NCI-H524 (cell line): Measurements from ENCODE around the gene ADAP1.
"Not testable (repeated sequence)": the region's sequence is repeated elsewhere in the genome, so short reads cannot be mapped to it uniquely, and the experiment has no call there.

ENCODE experiments used
- DNase-seq, 2 experiments: peaks; one replicate each; lab custom pipeline; 2025; lab: John Stamatoyannopoulos, UW

The ADAP1 gene

GRCh38 chr7:938546-939185 is 15.8 kb downstream of the ADAP1 start:
- DNase-seq = no peak

GRCh38 chr7:937856-938484 is 16.5 kb downstream of the ADAP1 start:
- no peak for DNase-seq

GRCh38 chr7:936386-937054 is 18.0 kb downstream of the ADAP1 start:
- no peak for DNase-seq

- DNase-seq = no peak
These were observed 18.6 kb downstream of the ADAP1 start for GRCh38 chr7:935874-936385.

GRCh38 chr7:935164-935873 is 19.2 kb downstream of the ADAP1 start:
- DNase-seq = no peak

GRCh38 chr7:934469-935163 is 19.9 kb downstream of the ADAP1 start:
- DNase-seq = no peak

- no peak for DNase-seq
These were observed 21.9 kb downstream of the ADAP1 start for GRCh38 chr7:932651-932975.

- DNase-seq = no peak
These were observed 22.4 kb downstream of the ADAP1 start for GRCh38 chr7:931871-932650.

- no peak for DNase-seq
These were observed 23.3 kb downstream of the ADAP1 start for GRCh38 chr7:930975-931758.

GRCh38 chr7:929311-929711 is 25.2 kb downstream of the ADAP1 start:
- DNase-seq = no peak

GRCh38 chr7:927031-927671 is 27.3 kb downstream of the ADAP1 start:
- no peak for DNase-seq

- DNase-seq = no peak
These were observed 28.1 kb downstream of the ADAP1 start for GRCh38 chr7:926061-927030.

- no peak for DNase-seq
These were observed 28.9 kb downstream of the ADAP1 start for GRCh38 chr7:925601-926000.

- no peak for DNase-seq
These were observed 29.8 kb downstream of the ADAP1 start for GRCh38 chr7:924541-925231.

- not testable (repeated sequence) for DNase-seq
These were observed 30.4 kb downstream of the ADAP1 start for GRCh38 chr7:924042-924441.

- DNase-seq = no peak
These were observed 31.1 kb downstream of the ADAP1 start for GRCh38 chr7:923108-924041.
